ENCODE data around the gene DNAJC7.
"Not testable (repeated sequence)": the region's sequence is repeated elsewhere in the genome, so short reads cannot be mapped to it uniquely, and the experiment has no call there.

DNAJC7 gene

GRCh38 chr17:42010266-42010680, 7.0 kb downstream of the DNAJC7 start:
- not testable (repeated sequence) for DNase-seq

GRCh38 chr17:42009170-42009569, 8.1 kb downstream of the DNAJC7 start:
- DNase-seq: no peak

GRCh38 chr17:42005166-42005565, 12.1 kb downstream of the DNAJC7 start:
- DNase-seq: no peak

GRCh38 chr17:42002792-42003301, 14.4 kb downstream of the DNAJC7 start:
- no peak for DNase-seq

- DNase-seq: no peak
Observed at GRCh38 chr17:42002175-42002791, 15.0 kb downstream of the DNAJC7 start.

- no peak for DNase-seq
Observed at GRCh38 chr17:42001729-42002128, 15.5 kb downstream of the DNAJC7 start.

- no peak for DNase-seq
Observed at GRCh38 chr17:42000413-42001133, 16.7 kb downstream of the DNAJC7 start.

GRCh38 chr17:41998497-41998896, 18.7 kb downstream of the DNAJC7 start:
- no peak for DNase-seq

GRCh38 chr17:41996855-41997164, 20.4 kb downstream of the DNAJC7 start:
- DNase-seq: no peak

GRCh38 chr17:41992576-41992975, 24.7 kb downstream of the DNAJC7 start:
- no peak for DNase-seq

- no peak for DNase-seq
Observed at GRCh38 chr17:41989702-41990419, 27.4 kb downstream of the DNAJC7 start.

GRCh38 chr17:41988418-41988817, 28.8 kb downstream of the DNAJC7 start:
- no peak for DNase-seq

GRCh38 chr17:41987642-41988041, 29.6 kb downstream of the DNAJC7 start:
- no peak for DNase-seq

GRCh38 chr17:41986634-41987033, 30.6 kb downstream of the DNAJC7 start:
- DNase-seq: no peak

GRCh38 chr17:41985919-41986318, 31.3 kb downstream of the DNAJC7 start:
- no peak for DNase-seq

- DNase-seq: no peak
Observed at GRCh38 chr17:41984454-41984853, 32.8 kb downstream of the DNAJC7 start.

- no peak for DNase-seq
Observed at GRCh38 chr17:41982026-41982760, 35.0 kb downstream of the DNAJC7 start.

GRCh38 chr17:41977991-41978390, 39.2 kb downstream of the DNAJC7 start:
- DNase-seq: no peak

- no peak for DNase-seq
Observed at GRCh38 chr17:41976142-41976768, 41.0 kb downstream of the DNAJC7 start.

- no peak for DNase-seq
Observed at GRCh38 chr17:41975099-41976083, 41.8 kb downstream of the DNAJC7 start.

- DNase-seq: no peak
Observed at GRCh38 chr17:41974658-41975057, 42.6 kb downstream of the DNAJC7 start.

- DNase-seq: no peak
Observed at GRCh38 chr17:41974031-41974430, 43.2 kb downstream of the DNAJC7 start.

All from NCI-H1930 (cell line).